GM18868 (cell line): Measurements from ENCODE around the gene DNMT3L.

Source experiments
- ATAC-seq: cut with Tn5 transposase; IDR thresholded peaks from one replicate; pipeline ENCODE4 v1.9.1; 2021; ENCODE audit warnings: mild to moderate bottlenecking, moderate library complexity; ENCODE audit not compliant: unreplicated experiment

Gene DNMT3L

DNA sequence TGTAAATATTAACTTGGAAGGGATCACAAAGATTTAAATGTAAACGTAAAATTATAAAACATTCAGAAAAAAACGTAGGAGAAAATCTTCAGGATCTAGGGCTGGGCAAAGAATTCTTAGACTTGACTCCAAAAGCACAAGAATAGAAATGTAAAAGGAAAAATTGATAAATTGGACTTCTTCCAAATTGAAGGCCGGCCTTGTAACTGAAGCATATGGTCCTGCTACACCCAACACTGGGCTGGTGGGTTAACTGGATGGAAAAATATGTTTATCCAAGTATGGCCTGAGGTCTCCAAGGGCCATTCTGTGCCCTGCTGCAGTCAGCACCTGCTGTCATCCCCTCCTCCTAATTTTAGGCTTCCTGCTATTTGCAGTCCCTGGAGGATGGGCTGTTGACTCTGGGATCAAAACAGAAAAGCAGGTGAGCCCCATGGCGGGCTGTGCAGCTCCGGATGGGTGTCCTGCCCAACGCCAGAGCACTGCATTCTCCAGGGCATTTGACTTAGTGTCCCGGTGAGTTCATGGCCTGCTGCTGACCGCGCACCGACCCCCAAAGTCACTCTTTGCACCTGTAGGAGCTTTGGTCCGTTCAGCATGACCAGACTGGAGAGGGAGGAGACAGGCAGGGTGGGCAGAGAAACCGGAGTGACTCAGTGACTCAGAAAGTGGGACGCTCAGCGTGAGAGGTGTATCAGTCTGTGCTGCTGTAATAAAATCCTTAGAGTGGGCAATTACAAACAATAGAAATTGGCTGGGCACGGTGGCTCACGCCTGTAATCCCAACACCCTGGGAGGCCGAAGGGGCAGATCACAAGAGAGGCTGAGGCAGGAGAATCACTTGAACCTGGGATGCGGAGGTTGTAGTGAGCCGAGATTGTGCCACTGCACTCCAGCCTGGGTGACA is 17.9 kb upstream of the DNMT3L start:
- no peak for ATAC-seq

GRCh38 chr21:44275041-44275440 is 13.3 kb upstream of the DNMT3L start:
- no peak for ATAC-seq

DNA sequence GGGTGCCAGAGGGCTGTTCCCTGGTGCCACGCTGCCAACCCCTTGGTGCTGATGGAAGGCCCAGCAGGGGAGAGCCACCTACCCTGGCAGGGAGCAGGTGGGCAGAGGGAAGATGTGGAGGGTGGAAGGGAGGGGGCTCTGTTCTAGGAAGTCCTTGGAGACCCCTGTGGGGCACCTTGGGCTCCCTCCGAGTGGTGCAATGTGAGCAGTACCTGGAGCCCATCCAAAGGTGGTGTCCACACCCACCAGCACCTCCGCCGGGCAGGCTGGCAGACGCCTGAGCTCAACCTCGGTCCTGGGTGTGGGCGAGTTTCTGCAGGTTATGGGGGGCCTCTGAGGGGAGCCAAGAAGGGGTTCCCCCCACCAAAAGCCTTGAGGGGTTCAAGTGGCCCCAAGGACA is 11.3 kb upstream of the DNMT3L start:
- no peak for ATAC-seq

GRCh38 chr21:44272284-44272858 is 10.7 kb upstream of the DNMT3L start:
- ATAC-seq, result no peak

GRCh38 chr21:44271558-44272283 is 10.0 kb upstream of the DNMT3L start:
- ATAC-seq, result no peak

- ATAC-seq, result no peak
Observed at GRCh38 chr21:44269090-44269489, 7.4 kb upstream of the DNMT3L start.

- no peak for ATAC-seq
Observed at GRCh38 chr21:44267655-44268142, 6.0 kb upstream of the DNMT3L start.

GRCh38 chr21:44265734-44266270 is 4.1 kb upstream of the DNMT3L start:
- no peak for ATAC-seq

- ATAC-seq, result no peak
Observed at GRCh38 chr21:44263768-44264167, 2.1 kb upstream of the DNMT3L start.

GRCh38 chr21:44263221-44263760 is 1.6 kb upstream of the DNMT3L start:
- no peak for ATAC-seq

GRCh38 chr21:44262338-44263056 is 800 bp upstream of the DNMT3L start:
- ATAC-seq, result no peak

GRCh38 chr21:44260791-44261631 is 686 bp downstream of the DNMT3L start:
- no peak for ATAC-seq

DNA sequence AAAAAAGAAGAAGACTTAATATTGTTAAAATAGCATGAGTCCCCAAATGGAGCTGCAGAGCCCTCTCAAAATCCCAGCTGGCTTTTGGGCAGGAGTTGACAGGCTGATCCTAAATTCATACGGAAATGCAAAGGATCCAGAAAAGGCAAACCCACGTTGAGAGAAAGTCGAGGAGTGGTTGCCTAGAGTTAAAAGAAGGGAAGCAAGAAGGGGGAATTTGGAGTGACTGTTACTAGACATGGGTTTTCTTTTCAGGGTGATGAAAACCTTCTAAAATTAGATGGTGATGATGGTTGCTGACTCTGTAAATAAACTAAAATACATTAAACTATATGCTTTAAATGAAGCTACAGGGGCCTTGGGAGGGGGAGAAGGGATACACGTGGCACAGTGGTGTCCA is 1.6 kb downstream of the DNMT3L start:
- no peak for ATAC-seq

GRCh38 chr21:44259082-44259705 is 2.5 kb downstream of the DNMT3L start:
- ATAC-seq, result no peak

DNA sequence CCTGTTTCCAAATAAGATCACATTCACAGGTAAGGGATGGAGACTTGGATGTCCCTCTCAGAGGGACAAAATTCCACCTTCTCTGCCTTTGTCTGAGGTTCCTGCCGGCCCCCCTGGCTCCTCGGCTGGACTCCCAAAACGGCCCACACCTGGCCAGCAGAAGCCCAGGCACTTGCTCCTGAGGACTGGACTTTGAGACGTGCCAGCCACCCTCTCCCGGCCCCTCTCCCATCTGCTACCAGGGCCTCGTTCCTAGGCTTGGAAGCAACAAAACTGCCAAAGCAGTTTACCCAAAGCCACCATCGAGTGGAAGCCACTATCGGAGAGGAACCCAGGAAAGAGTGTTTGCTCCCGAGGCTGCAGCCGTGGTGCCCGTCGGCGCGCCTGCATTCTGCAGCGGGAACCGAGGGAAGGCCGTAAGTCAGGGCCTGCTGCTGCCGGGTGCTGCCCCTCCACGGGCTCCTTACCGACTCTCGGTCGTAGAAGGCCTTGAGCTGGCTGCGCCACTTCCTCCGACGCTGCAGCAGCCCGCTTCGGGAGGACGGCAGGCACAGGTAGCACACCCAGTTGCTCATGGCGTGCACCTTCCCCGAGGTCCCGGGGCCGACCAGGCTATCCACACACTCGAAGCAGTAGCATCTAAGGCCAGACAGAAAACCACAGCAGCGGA is 3.5 kb downstream of the DNMT3L start:
- ATAC-seq, result no peak

DNA sequence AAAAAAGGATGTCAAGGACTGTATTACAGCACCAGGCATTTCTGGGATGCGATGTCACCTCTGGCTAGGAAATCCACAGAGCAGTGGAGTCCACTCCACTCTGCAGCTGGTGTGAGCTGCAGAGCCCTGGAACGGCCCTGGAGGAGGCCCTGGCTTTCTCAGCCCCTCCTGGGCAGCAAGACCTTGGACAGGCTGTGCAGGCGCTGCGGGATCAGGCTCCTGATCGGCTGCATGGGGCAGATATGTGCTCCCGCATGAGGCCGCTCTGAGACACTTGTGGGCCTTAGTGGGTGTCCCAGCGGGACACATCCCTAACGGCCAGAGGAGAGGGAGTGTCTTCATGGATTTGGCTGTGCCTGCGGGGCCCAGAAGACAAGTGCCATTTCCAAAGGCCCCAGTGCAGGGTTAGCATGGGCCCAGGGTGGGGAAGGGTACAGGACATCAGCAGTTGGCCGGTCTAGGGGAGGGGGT is 6.2 kb downstream of the DNMT3L start:
- ATAC-seq, result no peak

GRCh38 chr21:44253832-44254710 is 7.6 kb downstream of the DNMT3L start:
- ATAC-seq, result no peak
